Measurements from ENCODE around the gene TRIM33.

TRIM33 gene

GRCh38 chr1:114462963-114463362 is 48.0 kb downstream of the TRIM33 start:
- no peak overlapping the region for H3K4me3 ChIP-seq (replicated peaks in 1 of 2; ENCODE audit: low read depth in 2 of 2, low read length in 2 of 2)
- TF ChIP-seq CTCF (IDR thresholded peaks at IDR 0.05; ENCODE audit: low read depth, low read length) = no peak
- no peak for DNase-seq (ENCODE audit: low read depth in 2 of 2)

GRCh38 chr1:114462341-114462740 is 48.7 kb downstream of the TRIM33 start:
- peak in 1 of 2 donors; percentile 29 for DNase-seq (ENCODE audit: low read depth in 2 of 2)
- TF ChIP-seq CTCF (IDR thresholded peaks at IDR 0.05; ENCODE audit: low read depth, low read length) = no peak
- H3K4me3 ChIP-seq (replicated peaks in 1 of 2; ENCODE audit: low read depth in 2 of 2, low read length in 2 of 2) = no peak overlapping the region

GRCh38 chr1:114458237-114458777 is 52.7 kb downstream of the TRIM33 start:
- no peak for TF ChIP-seq CTCF (IDR thresholded peaks at IDR 0.05; ENCODE audit: low read depth, low read length)
- H3K4me3 ChIP-seq (replicated peaks in 1 of 2; ENCODE audit: low read depth in 2 of 2, low read length in 2 of 2) = no peak overlapping the region
- peak; percentile 78 to 81 for DNase-seq (ENCODE audit: low read depth in 2 of 2)

- TF ChIP-seq CTCF (IDR thresholded peaks at IDR 0.05; ENCODE audit: low read depth, low read length) = no peak
- no peak for DNase-seq (ENCODE audit: low read depth in 2 of 2)
- H3K4me3 ChIP-seq (replicated peaks in 1 of 2; ENCODE audit: low read depth in 2 of 2, low read length in 2 of 2) = no peak overlapping the region
Observed at GRCh38 chr1:114457675-114458236, 53.2 kb downstream of the TRIM33 start.

GRCh38 chr1:114456586-114456985 is 54.4 kb downstream of the TRIM33 start:
- no peak overlapping the region for H3K4me3 ChIP-seq (replicated peaks in 1 of 2; ENCODE audit: low read depth in 2 of 2, low read length in 2 of 2)
- no peak for DNase-seq (ENCODE audit: low read depth in 2 of 2)
- TF ChIP-seq CTCF (IDR thresholded peaks at IDR 0.05; ENCODE audit: low read depth, low read length) = no peak

- DNase-seq (ENCODE audit: low read depth in 2 of 2) = peak; percentile 1 to 20
- H3K4me3 ChIP-seq (replicated peaks in 1 of 2; ENCODE audit: low read depth in 2 of 2, low read length in 2 of 2) = no peak overlapping the region
- no peak for TF ChIP-seq CTCF (IDR thresholded peaks at IDR 0.05; ENCODE audit: low read depth, low read length)
Observed at GRCh38 chr1:114455102-114455785, 55.8 kb downstream of the TRIM33 start.
